Kidney epithelial cell (primary cell): Measurements from ENCODE around the gene RBM6. TPM values are rescaled to one million over a fixed set of nuclear protein-coding genes. Genes with fewer than 3 reads are reported as not detected.
A peak's percentile ranks its signal among the peaks of the same experiment; 100 is the strongest.

ENCODE experiments used
- DNase-seq: peaks from one replicate; pipeline ENCODE4 v3.0.0-alpha.2; 2010; ENCODE audit warnings: low read depth
- H3K27me3 ChIP-seq: 2 replicates; pipeline ENCODE4 v1.6.0; 2011; ENCODE audit warnings: low read length; ENCODE audit not compliant: control insufficient read depth, insufficient read depth
- H3K36me3 ChIP-seq: 2 replicates; pipeline ENCODE4 v1.5.1; 2011; ENCODE audit warnings: low read length; ENCODE audit not compliant: control insufficient read depth, insufficient read depth
- H3K4me3 ChIP-seq: 2 replicates; pipeline ENCODE4 v1.5.1; 2011; ENCODE audit warnings: low read depth, mild to moderate bottlenecking, control low read depth, low read length
- total RNA-seq: library from RNA; depleted of rRNA; stranded (reverse); fragments of >200 nt; gene quantifications from 2 replicates; pipeline ENCODE4 v1.2.3, GENCODE V29; 2015
- TF ChIP-seq, protein P1 (sequence below): IDR thresholded peaks from 2 replicates; pipeline ENCODE4 v1.5.1; 2011; ENCODE audit warnings: mild to moderate bottlenecking, moderate library complexity, low read length, control low read depth, inconsistent platforms; ENCODE audit not compliant: insufficient read depth, poor library complexity, severe bottlenecking

Gene RBM6
- total RNA-seq, 1 donor from 2014 or later: 41.5 TPM

- TF ChIP-seq, protein P1, sequence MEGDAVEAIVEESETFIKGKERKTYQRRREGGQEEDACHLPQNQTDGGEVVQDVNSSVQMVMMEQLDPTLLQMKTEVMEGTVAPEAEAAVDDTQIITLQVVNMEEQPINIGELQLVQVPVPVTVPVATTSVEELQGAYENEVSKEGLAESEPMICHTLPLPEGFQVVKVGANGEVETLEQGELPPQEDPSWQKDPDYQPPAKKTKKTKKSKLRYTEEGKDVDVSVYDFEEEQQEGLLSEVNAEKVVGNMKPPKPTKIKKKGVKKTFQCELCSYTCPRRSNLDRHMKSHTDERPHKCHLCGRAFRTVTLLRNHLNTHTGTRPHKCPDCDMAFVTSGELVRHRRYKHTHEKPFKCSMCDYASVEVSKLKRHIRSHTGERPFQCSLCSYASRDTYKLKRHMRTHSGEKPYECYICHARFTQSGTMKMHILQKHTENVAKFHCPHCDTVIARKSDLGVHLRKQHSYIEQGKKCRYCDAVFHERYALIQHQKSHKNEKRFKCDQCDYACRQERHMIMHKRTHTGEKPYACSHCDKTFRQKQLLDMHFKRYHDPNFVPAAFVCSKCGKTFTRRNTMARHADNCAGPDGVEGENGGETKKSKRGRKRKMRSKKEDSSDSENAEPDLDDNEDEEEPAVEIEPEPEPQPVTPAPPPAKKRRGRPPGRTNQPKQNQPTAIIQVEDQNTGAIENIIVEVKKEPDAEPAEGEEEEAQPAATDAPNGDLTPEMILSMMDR: no peak
- no peak for DNase-seq
- Histone ChIP-seq H3K27me3 (no peaks in the 10 kb centered on the region), H3K4me3 (no peak overlapping the region), H3K36me3 (no peaks in the 10 kb centered on the region)
Observed at GRCh38 chr3:49984394-49984793, 44.4 kb downstream of the RBM6 start.

GRCh38 chr3:49992326-49992725, 52.4 kb downstream of the RBM6 start:
- Histone ChIP-seq H3K36me3 (no peaks in the 10 kb centered on the region), H3K27me3 (no peaks in the 10 kb centered on the region), H3K4me3 (no peak overlapping the region)
- no peak for DNase-seq
- TF ChIP-seq, protein P1: no peak

DNA sequence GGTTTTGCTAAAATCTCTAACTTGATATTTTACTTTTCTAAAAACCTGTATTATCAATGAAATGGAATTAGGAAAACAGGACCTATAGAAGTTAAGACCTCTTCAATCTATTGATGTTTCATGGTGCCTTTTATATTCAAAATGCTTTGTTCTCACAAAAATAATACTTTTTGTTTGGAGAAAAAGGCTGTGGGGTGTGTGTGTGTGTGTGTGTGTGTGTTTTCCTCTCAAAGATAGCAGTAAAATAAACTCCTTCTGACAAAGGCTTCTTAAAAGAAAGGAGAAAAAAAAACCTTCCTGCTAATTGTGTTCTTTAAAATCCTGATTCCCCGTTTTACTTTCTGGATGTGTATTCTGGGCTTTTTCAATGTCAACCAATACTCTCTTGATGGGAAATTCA, 54.5 kb downstream of the RBM6 start:
- Histone ChIP-seq H3K4me3 (no peak overlapping the region), H3K27me3 (no peaks in the 10 kb centered on the region), H3K36me3 (no peaks in the 10 kb centered on the region)
- TF ChIP-seq, protein P1: no peak
- no peak for DNase-seq

DNA sequence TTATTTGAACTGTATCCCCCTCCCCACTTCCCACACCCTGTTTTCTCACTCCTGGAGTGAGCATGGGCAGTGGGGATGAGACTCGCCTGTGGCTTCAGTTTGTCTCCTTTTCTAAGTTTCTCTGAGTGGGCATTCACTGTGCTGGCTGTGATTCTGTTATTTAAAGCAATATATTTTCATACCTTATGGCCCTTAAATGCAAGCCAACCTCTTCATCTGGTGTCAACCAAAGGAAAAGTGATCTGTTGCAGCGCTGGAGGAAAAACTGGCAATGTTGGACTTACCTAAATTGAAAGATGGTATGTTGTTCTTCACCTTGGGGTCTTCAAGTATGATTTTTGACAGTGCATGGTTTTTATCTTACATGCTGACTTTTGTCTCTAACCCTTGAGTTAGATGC, 56.1 kb downstream of the RBM6 start:
- H3K36me3 ChIP-seq: no peaks in the 10 kb centered on the region
- no peak for DNase-seq

GRCh38 chr3:49997862-49998261, 57.9 kb downstream of the RBM6 start:
- no peak overlapping the region for H3K4me3 ChIP-seq
- no peaks in the 10 kb centered on the region for H3K36me3 ChIP-seq
- H3K27me3 ChIP-seq: no peaks in the 10 kb centered on the region
- TF ChIP-seq, protein P1: no peak
- DNase-seq: no peak

More for the DNA sequence above, 56.1 kb downstream of the RBM6 start:
- no peaks in the 10 kb centered on the region for H3K27me3 ChIP-seq
- TF ChIP-seq, protein P1: no peak
- H3K4me3 ChIP-seq: no peak overlapping the region

DNA sequence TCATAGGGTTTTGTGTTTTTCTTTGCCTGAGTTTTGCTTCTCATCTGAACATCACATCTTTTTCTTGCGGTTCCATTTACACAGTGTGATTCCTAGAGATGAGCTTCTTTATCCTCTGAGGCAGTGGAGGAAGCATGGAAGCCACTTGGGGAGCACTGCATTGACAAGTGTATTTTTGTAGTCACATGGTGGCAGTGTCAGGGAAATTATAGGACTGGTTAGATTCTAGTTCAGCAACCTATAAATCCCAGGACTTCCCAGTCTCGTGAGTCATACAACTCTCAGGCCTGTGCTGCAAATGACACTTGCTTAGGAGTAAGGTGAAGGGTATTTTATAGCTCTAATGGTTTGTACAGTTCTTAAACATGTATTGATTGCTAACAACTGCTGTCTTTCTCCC, 58.4 kb downstream of the RBM6 start:
- H3K27me3 ChIP-seq: no peaks in the 10 kb centered on the region
- no peak overlapping the region for H3K4me3 ChIP-seq
- TF ChIP-seq, protein P1: no peak
- H3K36me3 ChIP-seq: no peaks in the 10 kb centered on the region
- peak; percentile 18 for DNase-seq
